ENCODE measurements around the gene VAPA. TPM values are rescaled to one million over a fixed set of nuclear protein-coding genes. Genes with fewer than 3 reads are reported as not detected.

Gene VAPA
- total RNA-seq, 4 donors from 2014 or later, result 188 to 221 (median 209) TPM

DNA sequence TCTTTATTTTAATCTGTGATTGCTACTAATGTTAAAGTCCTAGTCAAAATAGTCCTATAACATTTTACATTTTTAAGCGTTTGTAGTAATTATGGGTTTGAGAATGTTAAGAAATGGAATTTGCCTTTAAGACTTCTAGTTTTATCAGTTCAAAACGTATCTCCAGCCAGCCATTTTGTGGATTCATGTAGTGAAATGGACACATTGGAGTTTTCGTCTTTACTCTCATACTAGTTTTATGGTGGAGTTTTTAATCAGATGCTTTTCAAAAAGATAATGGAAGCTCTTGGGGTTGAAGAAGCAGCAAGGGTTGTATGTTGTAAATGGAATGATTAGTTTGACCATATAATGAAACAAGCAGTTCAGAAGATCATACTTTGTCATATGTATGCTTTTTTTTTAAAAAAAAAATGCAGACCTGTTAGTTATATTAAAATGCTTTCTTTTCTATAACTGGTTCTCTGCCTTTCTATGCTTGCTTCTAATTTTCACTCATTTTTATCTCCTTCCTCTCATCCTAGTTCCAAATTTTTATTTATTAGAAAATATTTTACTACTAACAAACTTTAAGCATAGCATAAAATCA lies 16.6 kb downstream of the VAPA start:
- TF ChIP-seq POLR2A (IDR thresholded peaks at IDR 0.05), result no peak
- TF ChIP-seq, protein P1, sequence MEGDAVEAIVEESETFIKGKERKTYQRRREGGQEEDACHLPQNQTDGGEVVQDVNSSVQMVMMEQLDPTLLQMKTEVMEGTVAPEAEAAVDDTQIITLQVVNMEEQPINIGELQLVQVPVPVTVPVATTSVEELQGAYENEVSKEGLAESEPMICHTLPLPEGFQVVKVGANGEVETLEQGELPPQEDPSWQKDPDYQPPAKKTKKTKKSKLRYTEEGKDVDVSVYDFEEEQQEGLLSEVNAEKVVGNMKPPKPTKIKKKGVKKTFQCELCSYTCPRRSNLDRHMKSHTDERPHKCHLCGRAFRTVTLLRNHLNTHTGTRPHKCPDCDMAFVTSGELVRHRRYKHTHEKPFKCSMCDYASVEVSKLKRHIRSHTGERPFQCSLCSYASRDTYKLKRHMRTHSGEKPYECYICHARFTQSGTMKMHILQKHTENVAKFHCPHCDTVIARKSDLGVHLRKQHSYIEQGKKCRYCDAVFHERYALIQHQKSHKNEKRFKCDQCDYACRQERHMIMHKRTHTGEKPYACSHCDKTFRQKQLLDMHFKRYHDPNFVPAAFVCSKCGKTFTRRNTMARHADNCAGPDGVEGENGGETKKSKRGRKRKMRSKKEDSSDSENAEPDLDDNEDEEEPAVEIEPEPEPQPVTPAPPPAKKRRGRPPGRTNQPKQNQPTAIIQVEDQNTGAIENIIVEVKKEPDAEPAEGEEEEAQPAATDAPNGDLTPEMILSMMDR (IDR thresholded peaks at IDR 0.05), result no peak
- no peak overlapping the region for H3K4me3 ChIP-seq (ENCODE audit: low read depth, poor library complexity, severe bottlenecking)
- no peak for DNase-seq (ENCODE audit: low spot score in 2 of 2)
- intact Hi-C loops (cut with DNase I; ENCODE audit: low total_unique reads), result no loop called here
- 74 to 83% methylated on average over 3 of the region's 3 CpGs for WGBS, 2 donors

DNA sequence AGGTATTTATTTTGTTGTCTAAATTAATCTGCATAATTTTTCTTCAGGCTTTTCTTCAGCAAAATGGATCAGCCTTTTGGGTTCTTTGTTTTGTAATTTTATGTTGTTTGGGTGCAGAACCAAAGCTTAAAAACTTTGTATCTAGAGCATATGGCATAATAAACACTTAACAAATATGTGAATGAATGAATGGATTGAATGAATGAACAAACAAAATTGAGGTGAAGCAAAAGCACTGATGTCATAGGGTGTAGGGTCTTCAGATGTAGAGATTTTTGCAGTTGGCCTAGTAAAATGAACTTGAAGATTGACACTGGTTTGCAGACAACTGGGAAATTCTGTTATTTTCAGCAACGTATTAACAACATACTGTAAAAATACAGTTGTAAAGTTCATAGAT lies 17.3 kb downstream of the VAPA start:
- DNase-seq (ENCODE audit: low spot score in 2 of 2), result no peak
- whole genome bisulfite sequencing, 2 donors, result 38 to 74% methylated on average over 1 of the region's 1 CpG
- TF ChIP-seq POLR2A (IDR thresholded peaks at IDR 0.05), result no peak
- TF ChIP-seq, protein P1 (IDR thresholded peaks at IDR 0.05), result no peak
- H3K4me3 ChIP-seq (ENCODE audit: low read depth, poor library complexity, severe bottlenecking), result no peak overlapping the region
- intact Hi-C loops (cut with DNase I; ENCODE audit: low total_unique reads), result no loop called here

DNA sequence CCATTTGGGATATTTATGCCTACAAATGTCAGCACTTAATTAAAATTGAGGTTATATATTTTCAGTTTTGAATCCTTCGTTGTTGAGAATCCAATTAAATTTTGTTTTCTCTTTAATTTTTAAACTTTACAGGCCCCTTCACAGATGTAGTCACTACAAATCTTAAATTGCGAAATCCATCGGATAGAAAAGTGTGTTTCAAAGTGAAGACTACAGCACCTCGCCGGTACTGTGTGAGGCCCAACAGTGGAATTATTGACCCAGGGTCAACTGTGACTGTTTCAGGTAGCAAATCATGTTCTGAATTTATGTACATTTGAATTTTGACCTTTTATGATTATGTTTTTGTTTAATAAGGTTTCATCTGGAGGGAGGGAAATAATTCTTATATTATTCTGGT lies 17.9 kb downstream of the VAPA start:
- WGBS, 2 donors, result 68 to 72% methylated on average over 5 of the region's 5 CpGs
- DNase-seq (ENCODE audit: low spot score in 2 of 2), result no peak
- intact Hi-C loops (cut with DNase I; ENCODE audit: low total_unique reads), result no loop called here
- TF ChIP-seq, protein P1 (IDR thresholded peaks at IDR 0.05), result no peak
- TF ChIP-seq POLR2A (IDR thresholded peaks at IDR 0.05), result no peak
- no peak overlapping the region for H3K4me3 ChIP-seq (ENCODE audit: low read depth, poor library complexity, severe bottlenecking)

- DNase-seq (ENCODE audit: low spot score in 2 of 2), result no peak
- whole genome bisulfite sequencing, 2 donors, result 79% methylated on average over 3 of the region's 3 CpGs
- intact Hi-C loops (cut with DNase I; ENCODE audit: low total_unique reads), result no loop called here
- no peak overlapping the region for H3K4me3 ChIP-seq (ENCODE audit: low read depth, poor library complexity, severe bottlenecking)
- TF ChIP-seq POLR2A (IDR thresholded peaks at IDR 0.05), result no peak
- TF ChIP-seq, protein P1 (IDR thresholded peaks at IDR 0.05), result no peak
Measured at GRCh38 chr18:9933865-9934264, 20.0 kb downstream of the VAPA start.

GRCh38 chr18:9934274-9934673 lies 20.5 kb downstream of the VAPA start:
- intact Hi-C loops (cut with DNase I; ENCODE audit: low total_unique reads), result no loop called here
- DNase-seq (ENCODE audit: low spot score in 2 of 2), result no peak
- 85 to 89% methylated on average over 3 of the region's 3 CpGs for WGBS, 2 donors
- no peak overlapping the region for H3K4me3 ChIP-seq (ENCODE audit: low read depth, poor library complexity, severe bottlenecking)
- TF ChIP-seq, protein P1 (IDR thresholded peaks at IDR 0.05), result no peak
- no peak for TF ChIP-seq POLR2A (IDR thresholded peaks at IDR 0.05)

DNA sequence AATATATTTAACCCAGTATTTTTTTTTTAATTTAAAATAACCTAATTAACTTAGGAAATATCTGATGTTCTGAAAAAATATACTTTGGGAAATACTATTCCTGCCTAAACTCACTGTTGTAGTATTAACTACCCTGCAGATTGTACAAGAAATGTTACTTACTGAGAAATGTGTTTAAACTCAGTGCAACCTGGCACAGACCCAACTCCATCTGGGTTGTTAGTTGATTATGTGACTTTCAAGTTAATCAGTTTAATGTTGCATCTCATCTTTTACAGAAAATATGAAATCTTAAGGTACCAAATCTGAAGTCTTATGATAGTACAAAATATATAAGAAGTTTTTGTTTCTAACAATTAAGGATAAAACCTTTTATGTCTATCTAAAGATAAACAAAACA lies 27.3 kb downstream of the VAPA start:
- TF ChIP-seq, protein P1 (IDR thresholded peaks at IDR 0.05), result no peak
- no peak for TF ChIP-seq POLR2A (IDR thresholded peaks at IDR 0.05)
- no peak for DNase-seq (ENCODE audit: low spot score in 2 of 2)
- no peak overlapping the region for H3K4me3 ChIP-seq (ENCODE audit: low read depth, poor library complexity, severe bottlenecking)
- intact Hi-C loops (cut with DNase I; ENCODE audit: low total_unique reads), result no loop called here

All from lower leg skin (tissue), 4 donors.